NCI-H526 (cell line): ENCODE results near the gene OR2A2.
A peak's percentile ranks its signal among the peaks of the same experiment; 100 is the strongest.
"Not testable (repeated sequence)": the region's sequence is repeated elsewhere in the genome, so short reads cannot be mapped to it uniquely, and the experiment has no call there.

ENCODE experiments used
- DNase-seq, 2 experiments: peaks; one replicate each; lab custom pipeline; 2025; lab: John Stamatoyannopoulos, UW

Gene OR2A2

GRCh38 chr7:144109283-144109682 is at the start of gene OR2A2:
Gene OR2A2 (plus strand): TSS chr7:144109583. CDS start chr7:144109583, 0 bp downstream.
- DNase-seq = no peak

- no peak for DNase-seq
These were observed 45.7 kb upstream of the OR2A2 start for GRCh38 chr7:144063710-144064109.

GRCh38 chr7:144069511-144069910 is 39.9 kb upstream of the OR2A2 start, which contains the start of gene OR2A25:
Gene OR2A25 (plus strand): TSS chr7:144069811. CDS start chr7:144074220, 4,409 bp downstream.
- DNase-seq = no peak

- no peak for DNase-seq
These were observed 39.4 kb upstream of the OR2A2 start for GRCh38 chr7:144069953-144070352.

GRCh38 chr7:144074374-144074773 is 35.0 kb upstream of the OR2A2 start:
- no peak for DNase-seq

GRCh38 chr7:144085978-144086377 is 23.4 kb upstream of the OR2A2 start, which contains the start of gene OR2A12:
Gene OR2A12 (plus strand): TSS chr7:144086278. CDS start chr7:144095108, 8,830 bp downstream.
- DNase-seq = no peak

GRCh38 chr7:144086730-144087129 is 22.7 kb upstream of the OR2A2 start:
- no peak for DNase-seq

GRCh38 chr7:144087230-144087629 is 22.2 kb upstream of the OR2A2 start:
- no peak for DNase-seq

GRCh38 chr7:144090667-144091066 is 18.7 kb upstream of the OR2A2 start:
- DNase-seq = no peak

GRCh38 chr7:144098776-144099175 is 10.6 kb upstream of the OR2A2 start:
- no peak for DNase-seq

- no peak for DNase-seq
These were observed 8.8 kb upstream of the OR2A2 start for GRCh38 chr7:144100607-144101006.

- no peak for DNase-seq
These were observed 7.3 kb upstream of the OR2A2 start for GRCh38 chr7:144102041-144102440.

GRCh38 chr7:144105211-144105610 is 4.2 kb upstream of the OR2A2 start:
- no peak for DNase-seq

GRCh38 chr7:144110272-144110671 is 889 bp downstream of the OR2A2 start:
- DNase-seq = no peak

GRCh38 chr7:144113651-144114050 is 4.3 kb downstream of the OR2A2 start:
- no peak for DNase-seq

- DNase-seq = no peak
These were observed 9.0 kb downstream of the OR2A2 start for GRCh38 chr7:144118341-144118740.

GRCh38 chr7:144122876-144123275 is 13.5 kb downstream of the OR2A2 start, which contains the start of gene OR2A14:
Gene OR2A14 (plus strand): TSS chr7:144123176. CDS start chr7:144129113, 5,937 bp downstream.
- DNase-seq = no peak

GRCh38 chr7:144127714-144128334 is 18.4 kb downstream of the OR2A2 start:
- DNase-seq = peak; percentile 79 to 94

GRCh38 chr7:144129601-144130000 is 20.2 kb downstream of the OR2A2 start:
- not testable (repeated sequence) for DNase-seq

GRCh38 chr7:144130730-144131129 is 21.3 kb downstream of the OR2A2 start:
- no peak for DNase-seq

GRCh38 chr7:144132262-144132661 is 22.9 kb downstream of the OR2A2 start:
- DNase-seq = no peak

- DNase-seq = no peak
These were observed 23.9 kb downstream of the OR2A2 start for GRCh38 chr7:144133307-144133706.

GRCh38 chr7:144134116-144134515 is 24.7 kb downstream of the OR2A2 start:
- no peak for DNase-seq

GRCh38 chr7:144137501-144137900 is 28.1 kb downstream of the OR2A2 start:
- DNase-seq = no peak
